Neural cell (in vitro differentiated cells): Measurements from ENCODE around the gene SLC25A21. TPM values are rescaled to one million over a fixed set of nuclear protein-coding genes. Genes with fewer than 3 reads are reported as not detected.
A peak's percentile ranks its signal among the peaks of the same experiment; 100 is the strongest.

ENCODE experiments used
- H2AFZ ChIP-seq: fragments of 200-600, 300-800 bp; sonication (generic), shearing (Covaris generic); 2 replicates; pipeline ENCODE4 v1.6.0; 2014; ENCODE audit warnings: low read depth, mild to moderate bottlenecking, antibody characterized with exemption, low read length, moderate library complexity
- H3F3A ChIP-seq: fragments of 200-600 bp; shearing (Covaris generic); 2 replicates; pipeline ENCODE4 v1.6.1; 2016; ENCODE audit warnings: mild to moderate bottlenecking, moderate library complexity, mixed read lengths, antibody characterized with exemption, low read length; ENCODE audit not compliant: insufficient read depth, poor library complexity, severe bottlenecking
- H3K27ac ChIP-seq: fragments of 200-600, 300-800 bp; sonication (generic), shearing (Covaris generic); 2 replicates; pipeline ENCODE4 v1.5.1; 2014; ENCODE audit warnings: mild to moderate bottlenecking, low read length, moderate library complexity
- H3K27me3 ChIP-seq: fragments of 300-800, 200-600 bp; sonication (generic), shearing (Covaris generic); 2 replicates; pipeline ENCODE4 v1.6.0; 2014; ENCODE audit warnings: mild to moderate bottlenecking, low read depth, low read length, moderate library complexity; ENCODE audit not compliant: insufficient read depth
- H3K36me3 ChIP-seq: fragments of 300-800, 200-600 bp; sonication (generic), shearing (Covaris generic); 2 replicates; pipeline ENCODE4 v1.5.1; 2014; ENCODE audit warnings: mild to moderate bottlenecking, antibody characterized with exemption, low read length, moderate library complexity; ENCODE audit not compliant: insufficient read depth
- H3K4me2 ChIP-seq: fragments of 300-800, 200-600 bp; sonication (generic), shearing (Covaris generic); 2 replicates; pipeline ENCODE4 v1.6.0; 2014; ENCODE audit warnings: mild to moderate bottlenecking, low read length
- H3K4me3 ChIP-seq: fragments of 300-800, 200-600 bp; sonication (generic), shearing (Covaris generic); 2 replicates; pipeline ENCODE4 v1.5.1; 2014; ENCODE audit warnings: mild to moderate bottlenecking, low read length, moderate library complexity
- H3K79me2 ChIP-seq: fragments of 200-600 bp; shearing (Covaris generic); replicated peaks from 2 replicates; pipeline ENCODE4 v1.6.0; 2014; ENCODE audit warnings: mild to moderate bottlenecking, low read length, moderate library complexity; ENCODE audit not compliant: insufficient read depth
- H3K9ac ChIP-seq: fragments of 300-800, 200-600 bp; sonication (generic), shearing (Covaris generic); 2 replicates; pipeline ENCODE4 v1.6.1; 2016; ENCODE audit warnings: mild to moderate bottlenecking, low read length, mixed read lengths
- H3K9me2 ChIP-seq: fragments of 200-600 bp; shearing (Covaris generic); 2 replicates; pipeline ENCODE4 v1.6.1; 2016; ENCODE audit warnings: mild to moderate bottlenecking, low read length, mixed read lengths; ENCODE audit not compliant: insufficient read depth
- H3K9me3 ChIP-seq: fragments of 200-600, 300-800 bp; sonication (generic), shearing (Covaris generic); 2 replicates; pipeline ENCODE4 v1.6.1; 2016; ENCODE audit warnings: mild to moderate bottlenecking, mixed run types, low read length, moderate library complexity, mixed read lengths
- H4K20me1 ChIP-seq: fragments of 200-600 bp; shearing (Covaris generic); 2 replicates; pipeline ENCODE4 v1.6.1; 2016; ENCODE audit warnings: mild to moderate bottlenecking, mixed run types; ENCODE audit not compliant: insufficient read depth
- EP300 ChIP-seq: fragments of 450-650 bp; conservative IDR thresholded peaks from 2 replicates; pipeline ENCODE4 v1.6.1; 2014; ENCODE audit warnings: antibody characterized with exemption, mild to moderate bottlenecking, moderate library complexity; ENCODE audit not compliant: poor library complexity, severe bottlenecking
- EZH2 ChIP-seq: fragments of 200-600, 300-800 bp; shearing (Covaris generic), sonication (generic); IDR thresholded peaks from 2 replicates; pipeline ENCODE4 v1.6.1; 2014; ENCODE audit warnings: antibody characterized with exemption, low read length, borderline replicate concordance, mild to moderate bottlenecking; ENCODE audit not compliant: insufficient read depth, poor library complexity, severe bottlenecking
- MXI1 ChIP-seq: fragments of 450-650 bp; conservative IDR thresholded peaks from 2 replicates; pipeline ENCODE4 v1.6.1; 2014; ENCODE audit warnings: antibody characterized with exemption, mild to moderate bottlenecking; ENCODE audit not compliant: poor library complexity, severe bottlenecking
- POLR2AphosphoS5 ChIP-seq: IDR thresholded peaks from 2 replicates; pipeline ENCODE4 v1.6.1; 2012
- RAD21 ChIP-seq: fragments of 450-650 bp; conservative IDR thresholded peaks from 2 replicates; pipeline ENCODE4 v1.6.1; 2014; ENCODE audit warnings: antibody characterized with exemption, mild to moderate bottlenecking, moderate library complexity
- SMC3 ChIP-seq: fragments of 450-650 bp; conservative IDR thresholded peaks from 2 replicates; pipeline ENCODE4 v1.6.1; 2014; ENCODE audit warnings: antibody characterized with exemption, mild to moderate bottlenecking, moderate library complexity; ENCODE audit not compliant: poor library complexity
- TAF1 ChIP-seq: IDR thresholded peaks from 2 replicates; pipeline ENCODE4 v1.6.1; 2012; ENCODE audit warnings: low read depth
- polyA plus RNA-seq: library from polyadenylated mRNA; depleted of rRNA; stranded (reverse); fragments of >200 nt; gene quantifications from 2 replicates; pipeline ENCODE4 v1.2.3, GENCODE V29; 2014
- TF ChIP-seq, protein P1 (sequence below): fragments of 450-650 bp; IDR thresholded peaks from 2 replicates; pipeline ENCODE4 v1.5.1; 2014; ENCODE audit warnings: antibody characterized with exemption, mild to moderate bottlenecking, moderate library complexity; ENCODE audit not compliant: poor library complexity, severe bottlenecking
- TF ChIP-seq, protein P2 (sequence below): IDR thresholded peaks from 2 replicates; pipeline ENCODE4 v1.6.1; 2012; ENCODE audit warnings: borderline replicate concordance

Gene SLC25A21
- polyA plus RNA-seq, 1 donor from 2014 or later: 0.35 TPM

DNA sequence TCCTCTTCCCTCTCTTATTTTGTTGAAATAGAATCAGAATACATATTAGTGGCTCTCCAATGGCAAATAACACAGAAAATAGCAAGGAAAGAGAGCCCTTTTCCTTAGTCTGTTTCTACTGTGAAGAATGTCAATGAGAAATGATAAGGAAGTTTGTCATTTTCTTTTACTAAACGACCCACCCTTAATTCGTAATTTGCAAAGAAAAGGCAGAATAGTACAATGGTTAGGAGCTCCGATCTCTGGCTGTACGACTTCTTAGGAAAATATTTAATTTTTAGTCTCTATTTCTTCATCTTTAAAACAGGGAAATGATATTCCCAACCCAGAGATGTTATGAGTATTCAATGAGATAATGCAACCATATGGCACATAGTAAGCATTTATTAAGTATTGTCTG is 504.7 kb downstream of the SLC25A21 start:
- TF ChIP-seq EP300: no peak
- TF ChIP-seq EZH2: no peak
- no peak for TF ChIP-seq TAF1
- no peak for TF ChIP-seq MXI1
- TF ChIP-seq SMC3: no peak
- no peak for TF ChIP-seq RAD21
- no peak for TF ChIP-seq POLR2AphosphoS5
- TF ChIP-seq, protein P1, sequence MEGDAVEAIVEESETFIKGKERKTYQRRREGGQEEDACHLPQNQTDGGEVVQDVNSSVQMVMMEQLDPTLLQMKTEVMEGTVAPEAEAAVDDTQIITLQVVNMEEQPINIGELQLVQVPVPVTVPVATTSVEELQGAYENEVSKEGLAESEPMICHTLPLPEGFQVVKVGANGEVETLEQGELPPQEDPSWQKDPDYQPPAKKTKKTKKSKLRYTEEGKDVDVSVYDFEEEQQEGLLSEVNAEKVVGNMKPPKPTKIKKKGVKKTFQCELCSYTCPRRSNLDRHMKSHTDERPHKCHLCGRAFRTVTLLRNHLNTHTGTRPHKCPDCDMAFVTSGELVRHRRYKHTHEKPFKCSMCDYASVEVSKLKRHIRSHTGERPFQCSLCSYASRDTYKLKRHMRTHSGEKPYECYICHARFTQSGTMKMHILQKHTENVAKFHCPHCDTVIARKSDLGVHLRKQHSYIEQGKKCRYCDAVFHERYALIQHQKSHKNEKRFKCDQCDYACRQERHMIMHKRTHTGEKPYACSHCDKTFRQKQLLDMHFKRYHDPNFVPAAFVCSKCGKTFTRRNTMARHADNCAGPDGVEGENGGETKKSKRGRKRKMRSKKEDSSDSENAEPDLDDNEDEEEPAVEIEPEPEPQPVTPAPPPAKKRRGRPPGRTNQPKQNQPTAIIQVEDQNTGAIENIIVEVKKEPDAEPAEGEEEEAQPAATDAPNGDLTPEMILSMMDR: no peak
- TF ChIP-seq, protein P2, sequence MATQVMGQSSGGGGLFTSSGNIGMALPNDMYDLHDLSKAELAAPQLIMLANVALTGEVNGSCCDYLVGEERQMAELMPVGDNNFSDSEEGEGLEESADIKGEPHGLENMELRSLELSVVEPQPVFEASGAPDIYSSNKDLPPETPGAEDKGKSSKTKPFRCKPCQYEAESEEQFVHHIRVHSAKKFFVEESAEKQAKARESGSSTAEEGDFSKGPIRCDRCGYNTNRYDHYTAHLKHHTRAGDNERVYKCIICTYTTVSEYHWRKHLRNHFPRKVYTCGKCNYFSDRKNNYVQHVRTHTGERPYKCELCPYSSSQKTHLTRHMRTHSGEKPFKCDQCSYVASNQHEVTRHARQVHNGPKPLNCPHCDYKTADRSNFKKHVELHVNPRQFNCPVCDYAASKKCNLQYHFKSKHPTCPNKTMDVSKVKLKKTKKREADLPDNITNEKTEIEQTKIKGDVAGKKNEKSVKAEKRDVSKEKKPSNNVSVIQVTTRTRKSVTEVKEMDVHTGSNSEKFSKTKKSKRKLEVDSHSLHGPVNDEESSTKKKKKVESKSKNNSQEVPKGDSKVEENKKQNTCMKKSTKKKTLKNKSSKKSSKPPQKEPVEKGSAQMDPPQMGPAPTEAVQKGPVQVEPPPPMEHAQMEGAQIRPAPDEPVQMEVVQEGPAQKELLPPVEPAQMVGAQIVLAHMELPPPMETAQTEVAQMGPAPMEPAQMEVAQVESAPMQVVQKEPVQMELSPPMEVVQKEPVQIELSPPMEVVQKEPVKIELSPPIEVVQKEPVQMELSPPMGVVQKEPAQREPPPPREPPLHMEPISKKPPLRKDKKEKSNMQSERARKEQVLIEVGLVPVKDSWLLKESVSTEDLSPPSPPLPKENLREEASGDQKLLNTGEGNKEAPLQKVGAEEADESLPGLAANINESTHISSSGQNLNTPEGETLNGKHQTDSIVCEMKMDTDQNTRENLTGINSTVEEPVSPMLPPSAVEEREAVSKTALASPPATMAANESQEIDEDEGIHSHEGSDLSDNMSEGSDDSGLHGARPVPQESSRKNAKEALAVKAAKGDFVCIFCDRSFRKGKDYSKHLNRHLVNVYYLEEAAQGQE: no peak
- no peaks in the 10 kb centered on the region for H3F3A ChIP-seq
- no peaks in the 10 kb centered on the region for H3K9me2 ChIP-seq
- peaks cover 97% of the 10 kb centered on the region for H3K27me3 ChIP-seq
- H3K4me3 ChIP-seq: no peak overlapping the region
- H2AFZ ChIP-seq: no peak overlapping the region
- H3K79me2 ChIP-seq: no peaks in the 10 kb centered on the region
- no peak overlapping the region for H3K4me2 ChIP-seq
- no peak overlapping the region for H3K27ac ChIP-seq
- no peaks in the 10 kb centered on the region for H4K20me1 ChIP-seq
- no peaks in the 10 kb centered on the region for H3K9me3 ChIP-seq
- no peaks in the 10 kb centered on the region for H3K36me3 ChIP-seq
- no peak overlapping the region for H3K9ac ChIP-seq

DNA sequence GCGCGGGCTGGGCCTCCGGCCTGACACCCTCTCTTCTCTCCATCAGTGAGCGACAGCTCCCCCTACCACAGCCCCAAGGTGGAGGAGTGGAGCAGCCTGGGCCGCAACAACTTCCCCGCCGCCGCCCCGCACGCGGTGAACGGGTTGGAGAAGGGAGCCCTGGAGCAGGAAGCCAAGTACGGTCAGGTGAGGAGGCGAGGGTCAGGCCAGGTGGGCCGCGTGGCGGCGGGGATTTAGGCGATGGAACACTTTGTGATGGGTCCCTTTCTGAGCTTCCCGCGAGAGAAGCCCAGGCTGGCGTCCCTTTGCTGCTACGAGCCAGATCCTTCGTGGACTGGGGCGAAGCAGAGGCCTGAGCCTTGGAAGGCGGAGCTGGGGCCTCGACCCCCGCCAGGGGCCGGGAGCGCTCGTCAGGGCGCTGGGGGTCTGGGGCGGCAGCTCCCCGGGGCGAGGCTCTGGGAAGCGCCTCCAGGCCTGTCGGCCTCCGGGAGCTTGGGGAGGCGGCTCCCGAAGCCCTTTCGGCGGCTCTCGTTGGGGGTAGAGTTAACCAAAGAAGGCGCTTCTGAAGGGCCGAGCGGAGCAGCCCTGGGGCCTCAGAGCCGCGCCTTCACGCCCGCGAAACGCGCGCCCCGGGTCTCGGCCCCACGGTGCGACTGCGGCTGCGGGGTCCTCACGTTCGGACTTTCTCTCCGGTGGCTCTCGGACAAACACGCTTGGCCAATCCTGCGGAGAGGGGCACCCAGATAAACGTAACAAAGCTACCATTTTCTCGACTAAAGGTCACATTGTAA is 505.8 kb downstream of the SLC25A21 start:
- Histone ChIP-seq H3F3A (no peaks in the 10 kb centered on the region), H4K20me1 (no peaks in the 10 kb centered on the region), H3K27ac (no peak overlapping the region), H3K9me2 (no peaks in the 10 kb centered on the region), H3K79me2 (no peaks in the 10 kb centered on the region), H3K36me3 (no peaks in the 10 kb centered on the region), H2AFZ (no peak overlapping the region), H3K4me3 (no peak overlapping the region), H3K9me3 (no peaks in the 10 kb centered on the region), H3K4me2 (no peak overlapping the region), H3K9ac (no peak overlapping the region), H3K27me3 (peaks cover 100% of the 10 kb centered on the region)
- TF ChIP-seq EZH2: peak; percentile 84
- TF ChIP-seq MXI1: no peak
